Transverse colon (tissue), 4 donors: ENCODE results near the gene NOL7. TPM values are rescaled to one million over a fixed set of nuclear protein-coding genes. Genes with fewer than 3 reads are reported as not detected.

ENCODE experiments used
- DNase-seq: peaks from one replicate; pipeline ENCODE4 v3.0.0-alpha.2; 2019
- H3K27ac ChIP-seq, 4 donors: fragments of 200-600 bp; sonication (generic); 2 replicates each; pipeline ENCODE4 v1.5.1; 2016 to 2018; ENCODE audit warnings: inconsistent platforms in 4 of 4
- H3K27me3 ChIP-seq: fragments of 200-600 bp; sonication (generic); 2 replicates; pipeline ENCODE4 v1.5.1; 2017; ENCODE audit warnings: inconsistent platforms
- H3K36me3 ChIP-seq, 4 donors: fragments of 200-600 bp; sonication (generic); 2 replicates each; pipeline ENCODE4 v1.5.1; 2017 to 2019; ENCODE audit warnings: inconsistent platforms in 4 of 4
- H3K4me1 ChIP-seq, 4 donors: fragments of 200-600 bp; sonication (generic); 2 replicates each; pipeline ENCODE4 v1.5.1; 2017 to 2020; ENCODE audit warnings: inconsistent platforms in 4 of 4
- H3K4me3 ChIP-seq, 4 donors: fragments of 200-600 bp; sonication (generic); 1 replicate in 1 of 4; 2 replicates in 3 of 4; pipeline versions ENCODE4 v1.5.1 to v1.6.1; 2017 to 2019; ENCODE audit warnings: inconsistent platforms in 4 of 4
- H3K9me3 ChIP-seq, 2 donors: fragments of 200-600 bp; sonication (generic); 2 replicates each; pipeline ENCODE4 v1.5.1; 2017 to 2019; ENCODE audit warnings: inconsistent platforms in 2 of 2
- CTCF ChIP-seq, 5 experiments: fragments of 200-600 bp in 3 of 5; fragments of 450-650 bp in 2 of 5; sonication (generic) in 3 of 5; IDR thresholded peaks; 1 replicate in 2 of 5; 2 replicates in 3 of 5; pipeline ENCODE4 v1.5.1; 2016 to 2017; ENCODE audit warnings: antibody characterized with exemption in 5 of 5, inconsistent platforms in 3 of 5, mild to moderate bottlenecking in 2 of 5, moderate library complexity in 1 of 5
- EP300 ChIP-seq: sonication (generic); formaldehyde crosslinking; IDR thresholded peaks from one replicate; pipeline ENCODE4 v1.6.1; 2017; ENCODE audit warnings: antibody characterized with exemption, low read depth
- POLR2A ChIP-seq: fragments of 450-650 bp; IDR thresholded peaks from one replicate; pipeline ENCODE4 v1.6.1; 2016; ENCODE audit warnings: antibody characterized with exemption, mild to moderate bottlenecking, moderate library complexity
- POLR2AphosphoS5 ChIP-seq, 3 donors: sonication (generic); formaldehyde crosslinking; IDR thresholded peaks; one replicate each; pipeline ENCODE4 v1.6.1; 2016; ENCODE audit warnings: antibody characterized with exemption in 3 of 3
- WGBS, 2 donors: methylation state at CpG; one replicate each; pipeline ENCODE4 v1.1.5; 2018; ENCODE audit warnings: low coverage in 1 of 2; 5-methylcytosine and 5-hydroxymethylcytosine counted together
- in situ Hi-C, 4 donors: fragments of 200-750 bp; cut with MboI; loops; one replicate each; pipeline versions ENCODE4 v1.15.0 to v1.15.1; 2017; ENCODE audit warnings: low sequenced_read_pairs in 3 of 4, low pct_ligation_motif_present in 1 of 4, low pct_unique_long_range_greater_than_20kb in 1 of 4
- intact Hi-C: fragments of 100-400 bp; cut with DNase I; formaldehyde crosslinking; loops from one replicate; pipeline ENCODE4 v1.15.1; 2023; ENCODE audit warnings: low total_unique reads
- total RNA-seq, 4 donors: library from RNA; depleted of rRNA; stranded (reverse); fragments of >200 nt; gene quantifications; one replicate each; pipeline ENCODE4 v1.1.0, GENCODE V29; 2016

The NOL7 gene
- total RNA-seq, 4 donors from 2014 or later = 44.1 to 159 (median 86.6) TPM

DNA sequence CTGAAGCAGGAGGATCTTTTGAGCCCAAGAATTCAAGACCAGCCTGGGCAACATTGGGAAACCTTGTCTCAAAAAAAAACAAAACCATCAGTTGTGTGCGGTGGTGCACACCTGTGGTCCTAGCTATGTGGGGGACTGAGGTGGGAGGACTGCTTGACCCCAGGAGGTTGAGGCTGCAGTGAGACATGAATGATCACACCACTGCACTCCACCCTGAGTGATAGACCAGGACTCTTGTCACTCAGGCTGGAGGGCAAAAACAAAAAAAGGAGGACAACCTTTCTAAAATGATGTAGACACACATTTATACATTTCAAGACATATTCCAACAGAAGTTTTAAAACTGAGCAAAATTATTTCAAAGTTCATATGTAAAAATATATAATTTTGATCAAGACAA is 45.1 kb downstream of the NOL7 start:
- 87 to 100% methylated on average over 1 of the region's 1 CpG for WGBS, 2 donors
- no peak for TF ChIP-seq POLR2AphosphoS5 (IDR thresholded peaks at IDR 0.05)
- TF ChIP-seq CTCF (IDR thresholded peaks at IDR 0.05) = no peak
- no peak for TF ChIP-seq POLR2A
- H3K9me3 ChIP-seq = no peaks in the 10 kb centered on the region

DNA sequence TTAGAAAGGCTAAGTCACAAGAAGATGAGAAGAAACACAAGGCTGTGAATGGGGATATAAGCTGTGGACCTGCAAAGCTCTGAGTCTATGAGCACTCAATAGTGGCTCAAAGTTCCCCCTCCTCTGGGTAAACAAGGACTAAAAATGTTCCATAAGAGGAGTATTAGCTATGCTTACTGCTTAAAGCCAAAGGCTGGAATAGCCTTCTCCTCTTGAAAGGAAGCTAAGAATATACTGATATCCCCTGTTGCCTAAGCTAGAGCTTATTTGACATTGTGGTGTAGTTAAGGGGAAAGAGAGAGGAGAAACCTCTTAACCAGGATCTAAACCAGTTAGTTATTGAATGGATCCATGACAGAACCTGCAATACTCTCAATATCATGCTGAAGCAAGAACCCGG is 45.8 kb downstream of the NOL7 start:
- H3K36me3 ChIP-seq = no peaks in the 10 kb centered on the region
- peaks cover 9 to 62% (median 21%) of the 10 kb centered on the region in 4 donors for H3K4me1 ChIP-seq
- no peaks in the 10 kb centered on the region for H3K9me3 ChIP-seq
- WGBS, 2 donors = 100% methylated on average over 1 of the region's 1 CpG
- in situ Hi-C loops = no loop called here
- DNase-seq = no peak
- intact Hi-C loops = no loop called here
- H3K27ac ChIP-seq = no peak overlapping the region
- H3K27me3 ChIP-seq = no peaks in the 10 kb centered on the region
- no peak for TF ChIP-seq CTCF (IDR thresholded peaks at IDR 0.05)
- no peak for TF ChIP-seq POLR2AphosphoS5 (IDR thresholded peaks at IDR 0.05)
- no peak for TF ChIP-seq POLR2A
- H3K4me3 ChIP-seq = no peak overlapping the region

More for the DNA sequence above, 45.1 kb downstream of the NOL7 start:
- Histone ChIP-seq H3K27me3 (no peaks in the 10 kb centered on the region), H3K4me3 (no peak overlapping the region), H3K4me1 (peaks cover 9 to 56% (median 19%) of the 10 kb centered on the region in 4 donors), H3K36me3 (peaks cover 0 to 6% (median 0%) of the 10 kb centered on the region in 4 donors), H3K27ac (no peak overlapping the region)
- intact Hi-C loops = no loop called here
- no peak for DNase-seq
- in situ Hi-C loops = no loop called here

DNA sequence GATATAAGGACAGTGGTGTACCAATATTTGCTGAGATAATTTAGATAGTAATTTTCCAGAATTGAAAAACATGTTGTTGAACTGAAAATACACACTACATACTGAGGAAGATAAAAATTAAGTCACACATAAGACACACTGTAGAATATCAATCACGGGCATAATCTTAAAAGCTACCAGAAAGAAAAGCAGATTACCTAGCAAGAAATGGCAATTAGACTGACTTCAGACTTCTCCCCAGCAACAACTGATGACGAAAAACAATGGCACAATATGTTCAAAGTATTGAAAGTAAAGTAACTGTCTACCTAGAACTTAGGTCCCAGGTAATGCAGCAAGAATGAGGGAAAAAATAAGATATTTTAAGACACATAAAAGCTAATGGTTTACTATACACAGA is 46.5 kb downstream of the NOL7 start:
- Histone ChIP-seq H3K27ac (no peak overlapping the region), H3K9me3 (no peaks in the 10 kb centered on the region), H3K4me3 (no peak overlapping the region), H3K4me1 (peaks cover 9 to 67% (median 22%) of the 10 kb centered on the region in 4 donors), H3K27me3 (no peaks in the 10 kb centered on the region), H3K36me3 (no peaks in the 10 kb centered on the region)
- intact Hi-C loops = no loop called here
- in situ Hi-C loops = no loop called here
- DNase-seq = no peak
- TF ChIP-seq CTCF (IDR thresholded peaks at IDR 0.05) (no peak), EP300 (no peak), POLR2AphosphoS5 (IDR thresholded peaks at IDR 0.05) (no peak), POLR2A (no peak)
- 75 to 96% methylated on average over 2 of the region's 2 CpGs for WGBS, 2 donors

GRCh38 chr6:13662651-13663334 is 47.7 kb downstream of the NOL7 start:
- Histone ChIP-seq H3K27ac (no peak overlapping the region), H3K4me1 (peaks cover 14 to 77% (median 24%) of the 10 kb centered on the region in 4 donors), H3K36me3 (no peaks in the 10 kb centered on the region), H3K4me3 (no peak overlapping the region), H3K27me3 (no peaks in the 10 kb centered on the region), H3K9me3 (no peaks in the 10 kb centered on the region)
- DNase-seq = no peak
- in situ Hi-C loops (no loop called here), intact Hi-C loops (no loop called here)
- 73 to 83% methylated on average over 1 to 3 of the region's 3 CpGs for WGBS, 2 donors
- TF ChIP-seq EP300 (no peak), CTCF (IDR thresholded peaks at IDR 0.05) (no peak), POLR2AphosphoS5 (IDR thresholded peaks at IDR 0.05) (no peak), POLR2A (no peak)
